HG03378 (cell line): ENCODE results near the gene KIAA1958.
"Not testable (repeated sequence)": the region's sequence is repeated elsewhere in the genome, so short reads cannot be mapped to it uniquely, and the experiment has no call there.

ENCODE experiments used
- ATAC-seq: cut with Tn5 transposase; IDR thresholded peaks from one replicate; pipeline ENCODE4 v1.9.1; 2021; ENCODE audit warnings: mild to moderate bottlenecking, moderate library complexity; ENCODE audit not compliant: unreplicated experiment

Gene KIAA1958

DNA sequence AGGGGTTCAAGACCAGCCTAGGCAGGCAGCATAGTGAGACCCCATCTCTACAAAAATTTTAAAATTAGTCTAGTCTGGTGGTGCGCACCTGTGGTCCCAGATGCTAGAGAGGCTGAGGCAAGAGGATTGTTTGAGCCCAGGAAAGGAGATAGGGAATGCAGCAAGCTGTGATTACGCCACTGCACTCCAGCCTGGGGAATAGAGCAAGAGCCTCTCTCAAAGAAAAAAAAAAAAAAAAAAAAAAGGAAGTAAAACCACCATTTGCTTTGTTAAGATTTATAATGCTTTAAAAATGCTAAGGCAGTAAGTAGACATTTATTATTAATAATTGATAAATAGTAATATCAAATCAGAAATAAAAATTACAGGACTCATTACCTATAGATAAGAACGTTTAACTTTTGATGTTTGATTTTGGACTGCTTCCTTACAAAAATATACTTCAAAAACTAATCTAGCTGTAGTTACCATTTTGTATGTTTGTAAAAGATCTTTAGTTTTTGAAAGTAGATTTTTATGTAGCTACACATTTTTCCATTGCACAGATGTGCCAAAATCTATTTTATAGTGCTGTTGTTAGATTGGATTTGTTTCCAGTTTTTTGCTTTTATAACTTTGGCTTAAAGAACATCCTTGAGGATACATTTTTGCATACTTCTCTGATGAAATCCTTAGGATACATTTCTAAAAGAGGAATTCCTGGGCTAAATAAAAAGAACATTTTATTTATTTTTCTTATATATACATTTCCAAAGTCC lies 144.9 kb downstream of the KIAA1958 start:
- ATAC-seq = no peak

DNA sequence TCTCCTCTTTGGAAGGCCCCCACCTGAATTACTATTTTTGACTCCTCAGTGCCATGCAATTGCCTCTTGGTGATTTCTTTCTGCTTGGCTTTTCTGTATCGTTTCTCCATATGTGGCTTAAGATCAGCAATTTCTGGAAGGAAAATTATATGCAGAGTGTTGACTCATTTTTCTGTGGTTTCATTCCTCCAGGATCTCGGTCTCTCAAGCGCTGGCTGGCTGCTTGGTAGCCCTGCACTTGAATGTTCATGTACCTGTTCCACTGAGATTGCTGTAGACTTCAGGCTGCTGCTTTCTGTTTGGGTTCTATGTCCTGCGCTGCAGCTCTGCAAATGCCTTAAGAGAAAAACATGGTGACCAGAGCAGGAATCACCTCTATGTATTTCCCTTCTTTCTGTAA lies 153.7 kb downstream of the KIAA1958 start:
- no peak for ATAC-seq

DNA sequence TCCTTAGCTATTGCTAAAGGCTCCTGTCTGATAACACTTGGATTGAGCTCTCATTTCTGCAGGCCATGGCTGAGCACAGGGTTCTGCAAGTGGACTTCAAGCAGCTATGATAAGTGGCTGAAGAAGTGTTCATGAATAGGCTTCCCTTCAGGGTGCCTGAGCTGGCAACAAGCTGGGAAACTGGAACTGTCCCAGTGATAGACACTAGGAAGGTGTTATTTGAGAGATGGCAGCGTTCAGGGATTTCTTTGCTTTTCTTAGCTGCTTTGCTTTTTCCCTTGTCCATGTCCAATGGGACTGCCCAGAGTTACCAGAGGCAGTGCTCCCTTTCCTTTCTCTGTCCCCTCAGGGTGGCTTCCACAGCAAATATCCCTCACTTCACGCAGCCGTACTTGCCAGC lies 155.5 kb downstream of the KIAA1958 start:
- ATAC-seq = no peak

DNA sequence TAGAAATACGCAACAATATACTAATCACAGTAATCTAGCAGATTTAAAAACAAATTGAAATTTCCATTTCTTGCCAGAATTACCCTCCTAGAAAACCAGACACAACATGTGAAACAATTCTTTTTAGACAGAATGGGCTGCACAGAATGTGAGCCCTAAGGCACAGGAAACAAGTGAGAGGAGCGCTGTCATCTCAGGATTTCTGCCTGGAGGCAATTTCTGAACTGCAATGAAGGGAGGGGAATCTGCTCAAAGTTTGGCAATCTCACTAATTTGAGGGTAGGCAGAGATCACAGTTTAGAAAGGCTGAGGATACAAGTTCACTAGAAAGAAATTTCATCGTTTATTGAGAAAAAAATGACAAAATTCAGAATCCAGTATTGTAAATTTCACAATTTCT lies 161.0 kb downstream of the KIAA1958 start:
- no peak for ATAC-seq

DNA sequence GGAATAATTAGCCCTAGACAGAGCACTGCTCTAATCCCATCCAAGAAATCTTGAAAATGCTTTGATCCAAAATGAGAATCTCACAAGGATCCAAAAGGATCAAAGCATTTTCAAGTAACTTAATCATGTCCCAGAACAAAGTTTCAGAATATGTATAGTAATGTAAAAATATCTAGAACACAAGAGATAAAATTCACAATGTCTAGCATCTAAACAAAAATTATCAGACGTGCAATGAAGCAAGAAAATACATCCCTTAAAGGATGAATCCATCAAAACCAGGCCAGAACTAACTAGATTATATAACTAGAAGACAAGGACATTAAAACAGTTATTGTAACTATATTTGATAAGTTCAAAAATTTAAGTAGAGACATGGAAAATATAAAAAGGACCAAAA lies 162.0 kb downstream of the KIAA1958 start:
- ATAC-seq = no peak

DNA sequence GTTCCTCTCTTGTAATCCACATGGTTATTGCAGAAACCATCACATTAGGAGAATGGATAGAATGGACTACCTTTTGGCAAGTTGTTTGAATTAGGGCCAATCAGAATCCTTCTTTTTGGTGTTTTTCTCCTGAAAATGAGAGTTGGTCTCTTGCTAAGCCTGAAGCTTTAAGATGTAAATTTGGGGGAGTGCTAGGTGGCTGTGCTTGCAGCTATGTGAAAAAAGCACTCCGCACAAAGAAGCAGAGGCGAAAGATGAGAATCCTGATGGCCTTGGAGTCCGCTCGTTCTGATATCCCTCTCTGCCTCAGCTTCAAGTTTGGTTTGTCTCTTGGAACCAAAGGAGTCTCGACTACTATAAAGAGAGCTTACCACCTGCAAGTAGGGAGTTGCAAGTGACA lies 167.7 kb downstream of the KIAA1958 start:
- ATAC-seq = no peak

DNA sequence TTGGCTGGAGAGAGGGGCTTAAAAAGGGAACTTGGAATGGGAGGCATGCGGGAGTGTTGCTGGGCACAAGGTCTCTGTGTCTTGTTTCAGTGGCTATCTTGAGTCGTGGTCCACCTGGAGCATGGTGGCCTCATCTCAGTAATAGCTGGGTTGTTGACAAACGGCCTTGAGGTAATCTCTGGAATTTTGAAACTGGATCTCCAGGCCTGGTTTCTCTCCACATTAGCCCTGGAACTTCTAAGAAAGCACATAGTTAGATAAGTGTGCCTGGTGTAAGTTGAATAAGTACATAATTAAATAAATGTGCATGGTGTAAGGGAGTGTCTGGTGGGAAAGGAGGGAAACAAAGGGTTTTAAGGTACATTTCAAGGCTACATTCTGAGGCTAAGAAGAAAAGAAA lies 169.0 kb downstream of the KIAA1958 start:
- ATAC-seq = no peak

DNA sequence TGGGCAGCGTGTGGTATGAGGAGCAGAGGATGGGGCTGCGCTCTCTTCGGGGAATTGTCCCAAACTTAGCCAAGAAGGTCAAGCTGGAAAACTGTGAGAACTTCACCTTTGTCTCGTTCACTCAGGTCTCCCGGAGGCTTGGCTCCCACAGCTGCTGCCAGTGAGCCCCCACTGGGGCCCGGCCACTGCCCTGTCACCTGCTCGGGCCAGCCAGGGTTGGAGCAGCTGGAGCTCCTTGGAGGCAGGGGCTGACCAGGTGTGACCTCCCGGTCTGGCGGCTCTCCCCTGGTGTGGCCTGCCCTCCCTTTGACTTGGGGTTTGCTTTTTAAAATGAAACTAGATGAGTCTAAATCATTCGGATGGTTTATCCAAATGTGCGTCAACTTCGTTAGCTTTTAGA lies 173.3 kb downstream of the KIAA1958 start:
- ATAC-seq = no peak

DNA sequence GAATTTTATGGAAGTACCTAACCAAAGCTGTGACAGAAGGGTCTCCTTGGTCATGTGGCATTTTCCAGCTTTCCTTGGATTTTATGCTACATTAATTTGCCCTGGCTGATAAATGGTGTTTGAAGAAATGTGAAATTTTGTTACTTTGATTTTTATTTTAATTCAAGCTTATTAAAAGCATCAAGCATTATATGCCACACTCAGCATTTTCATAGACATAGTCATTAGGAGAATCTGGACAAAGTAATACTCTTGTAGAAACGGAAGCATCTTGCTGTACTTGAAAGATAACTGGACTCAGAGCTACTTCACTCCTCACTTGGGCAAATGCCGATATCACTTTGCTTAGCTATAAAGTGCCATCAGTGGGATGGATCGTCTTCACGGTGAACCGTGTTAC lies 177.1 kb downstream of the KIAA1958 start:
- ATAC-seq = no peak

DNA sequence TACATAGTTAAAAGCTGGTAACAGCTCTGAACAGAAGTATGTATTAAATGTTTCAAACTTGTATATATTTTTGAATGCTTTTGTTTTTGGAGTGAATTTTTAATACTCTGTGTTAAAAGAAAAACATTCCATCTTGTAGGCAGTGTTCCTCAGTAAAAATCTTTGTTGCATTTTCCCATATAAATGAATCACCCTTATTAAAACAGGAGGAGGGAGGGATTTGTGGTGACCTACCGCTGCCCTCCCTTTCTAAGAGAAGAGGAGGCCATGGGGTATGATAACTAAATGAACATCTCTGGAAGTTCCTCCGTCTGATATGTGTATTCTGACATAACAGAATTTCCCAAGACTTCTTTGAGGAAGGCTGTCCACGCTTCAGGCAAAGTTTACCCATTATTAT lies 177.9 kb downstream of the KIAA1958 start:
- ATAC-seq = no peak

DNA sequence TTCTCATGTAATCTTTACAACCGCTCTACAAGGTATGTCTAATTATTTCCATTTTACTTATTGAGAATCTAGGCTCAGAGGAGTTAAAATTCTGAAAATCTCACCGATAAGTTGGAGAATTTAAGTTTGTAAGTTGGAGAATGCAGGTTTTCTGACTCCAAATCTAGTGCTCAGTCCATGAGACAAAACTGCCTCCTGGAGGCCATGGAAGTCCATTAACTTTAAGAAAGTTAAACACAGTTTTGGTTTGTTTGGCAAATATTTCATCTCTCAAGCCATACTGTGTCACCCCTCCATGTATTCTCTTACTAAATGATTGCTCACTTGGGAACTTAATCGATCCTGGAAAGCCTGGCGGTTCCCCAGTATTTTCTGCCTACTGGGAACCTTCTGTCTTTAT lies 178.7 kb downstream of the KIAA1958 start:
- no peak for ATAC-seq

DNA sequence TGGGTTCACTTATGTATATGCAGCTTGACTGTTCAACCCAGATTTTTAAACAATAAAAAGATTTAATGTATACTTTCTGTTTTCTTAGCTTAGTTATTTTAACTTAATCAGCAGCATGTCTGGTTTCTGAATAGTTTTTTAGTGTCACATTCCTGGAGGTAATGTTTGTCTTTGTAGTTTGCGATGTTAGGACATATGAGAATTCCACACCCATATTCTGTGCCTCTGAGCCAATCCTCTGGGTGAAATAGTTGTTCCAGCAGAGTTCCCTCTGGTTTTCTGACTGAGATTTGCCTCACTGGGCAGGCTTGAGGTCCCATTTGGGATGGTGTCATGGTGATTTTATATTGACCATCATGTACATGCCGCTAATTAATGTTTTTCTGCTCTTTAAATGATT lies 182.7 kb downstream of the KIAA1958 start:
- ATAC-seq = no peak

DNA sequence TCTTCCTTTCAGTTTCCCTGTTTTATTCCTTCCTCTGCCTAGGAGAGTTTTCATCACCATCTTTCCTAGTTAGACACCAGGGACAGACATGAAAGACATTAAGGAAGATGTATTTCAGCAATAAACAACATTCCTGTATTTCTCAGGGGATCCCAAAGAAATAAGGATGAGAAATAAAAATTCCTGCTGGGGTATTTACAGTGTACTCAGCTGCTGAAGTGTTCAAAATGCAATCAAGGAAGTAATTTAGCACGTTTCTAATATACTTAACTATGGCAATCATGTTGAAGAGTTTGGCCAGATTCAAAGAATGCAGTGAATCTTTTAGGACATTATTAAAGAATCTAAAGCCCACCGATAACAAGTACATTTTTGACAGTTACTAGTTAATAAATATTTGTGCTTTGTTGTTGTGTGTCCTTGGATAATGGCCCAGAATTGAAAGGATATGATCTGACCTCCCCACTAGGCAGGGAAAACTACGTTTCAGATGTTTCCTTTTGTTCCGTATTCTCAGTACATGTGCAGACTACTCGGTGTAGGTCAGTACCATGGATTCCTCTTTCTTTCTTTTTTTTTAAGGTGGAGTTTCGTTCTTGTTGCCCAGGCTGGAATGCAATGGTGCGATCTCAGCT lies 184.5 kb downstream of the KIAA1958 start:
- no peak for ATAC-seq

DNA sequence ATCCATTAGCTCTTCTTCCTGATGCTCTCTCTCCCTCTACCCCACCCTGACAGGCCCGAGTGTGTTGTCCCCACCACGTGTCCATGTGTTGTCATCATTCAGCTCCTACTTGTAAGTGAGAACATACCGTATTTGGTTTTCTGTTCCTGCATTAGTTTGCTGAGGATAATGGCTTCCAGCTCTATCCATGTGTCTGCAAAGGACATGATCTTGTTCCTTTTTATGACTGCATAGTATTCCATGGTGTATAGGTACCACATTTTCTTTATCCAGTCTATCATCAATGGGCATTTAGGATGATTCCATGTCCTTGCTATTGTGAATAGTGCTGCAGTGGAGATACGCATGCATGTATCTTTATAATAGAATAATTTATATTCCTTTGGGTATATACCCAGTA lies 186.6 kb downstream of the KIAA1958 start:
- not testable (repeated sequence) for ATAC-seq

DNA sequence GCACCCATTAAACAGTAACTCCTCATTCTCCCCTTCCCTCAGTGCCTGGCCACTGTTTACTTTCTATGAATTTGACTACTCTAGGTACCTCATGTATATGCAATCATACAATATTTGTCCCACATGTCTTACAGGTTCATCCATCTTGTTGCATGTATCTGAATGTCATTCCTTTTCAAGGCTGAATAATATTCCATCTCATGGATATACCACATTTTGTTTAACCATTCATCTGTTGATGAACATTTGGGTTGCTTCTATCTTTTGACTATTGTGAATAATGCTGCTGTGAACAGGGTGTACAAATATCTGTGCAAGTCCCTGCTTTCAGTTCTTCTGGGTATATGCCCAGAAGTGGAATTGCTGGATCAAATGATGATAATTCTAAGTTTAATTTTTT lies 190.4 kb downstream of the KIAA1958 start:
- no peak for ATAC-seq

DNA sequence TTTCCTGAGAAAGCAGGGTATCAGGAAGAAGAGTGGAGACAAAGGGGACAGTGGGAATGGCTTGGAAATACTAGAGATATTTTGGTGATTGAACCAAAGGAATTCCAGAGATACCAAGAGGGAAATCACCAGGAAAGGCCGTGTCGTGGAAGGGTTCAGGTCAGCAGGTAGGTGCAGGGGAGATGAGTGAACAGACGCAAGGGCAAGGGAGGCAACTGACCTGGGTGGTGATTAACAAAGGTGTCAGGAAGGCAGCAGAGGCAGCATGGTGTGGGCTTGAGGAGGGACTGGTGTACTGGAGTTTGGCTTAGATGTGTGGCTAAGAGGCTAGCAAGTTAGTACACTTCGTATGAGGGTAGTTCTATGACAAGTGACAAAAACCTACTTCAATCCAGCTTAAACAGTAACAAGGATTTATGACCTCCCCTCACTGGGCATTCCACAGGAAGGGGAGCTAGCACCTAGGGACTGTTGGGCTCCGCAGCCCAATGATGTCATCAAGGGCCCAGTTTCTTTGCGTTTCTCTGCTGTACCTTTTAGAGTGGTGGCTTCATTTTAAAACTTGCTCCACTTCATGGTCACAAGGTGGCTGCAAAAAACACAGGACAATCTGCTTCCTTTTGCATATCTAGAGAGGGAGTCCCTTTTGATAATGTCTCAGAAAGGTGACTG lies 194.2 kb downstream of the KIAA1958 start:
- ATAC-seq = no peak

DNA sequence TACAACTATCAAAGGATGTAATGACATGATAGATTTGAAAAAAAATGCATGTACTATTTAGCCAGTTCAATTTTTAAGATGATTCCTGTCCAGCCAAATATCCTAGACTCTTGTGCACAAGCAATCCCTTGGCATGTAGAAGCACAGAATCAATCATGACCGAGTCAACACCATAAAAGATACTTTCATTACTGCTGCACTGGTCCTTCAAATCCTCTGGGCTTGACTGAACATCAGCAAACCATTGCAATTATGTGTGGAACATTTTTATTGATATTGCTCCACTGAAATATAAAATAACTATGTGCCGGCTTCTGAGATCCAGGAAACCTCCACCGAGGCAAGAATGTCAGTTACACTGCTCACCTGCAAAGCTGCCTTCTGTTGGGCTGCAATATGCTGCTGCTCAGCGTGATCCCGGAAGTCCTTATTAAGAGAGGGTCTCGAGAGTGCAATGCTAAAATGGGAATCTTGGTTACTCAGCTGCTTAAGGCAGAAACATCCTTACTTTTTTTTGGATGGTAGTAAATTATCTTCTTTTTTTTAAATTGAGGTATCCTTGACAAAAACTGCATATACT lies 202.6 kb downstream of the KIAA1958 start:
- no peak for ATAC-seq

DNA sequence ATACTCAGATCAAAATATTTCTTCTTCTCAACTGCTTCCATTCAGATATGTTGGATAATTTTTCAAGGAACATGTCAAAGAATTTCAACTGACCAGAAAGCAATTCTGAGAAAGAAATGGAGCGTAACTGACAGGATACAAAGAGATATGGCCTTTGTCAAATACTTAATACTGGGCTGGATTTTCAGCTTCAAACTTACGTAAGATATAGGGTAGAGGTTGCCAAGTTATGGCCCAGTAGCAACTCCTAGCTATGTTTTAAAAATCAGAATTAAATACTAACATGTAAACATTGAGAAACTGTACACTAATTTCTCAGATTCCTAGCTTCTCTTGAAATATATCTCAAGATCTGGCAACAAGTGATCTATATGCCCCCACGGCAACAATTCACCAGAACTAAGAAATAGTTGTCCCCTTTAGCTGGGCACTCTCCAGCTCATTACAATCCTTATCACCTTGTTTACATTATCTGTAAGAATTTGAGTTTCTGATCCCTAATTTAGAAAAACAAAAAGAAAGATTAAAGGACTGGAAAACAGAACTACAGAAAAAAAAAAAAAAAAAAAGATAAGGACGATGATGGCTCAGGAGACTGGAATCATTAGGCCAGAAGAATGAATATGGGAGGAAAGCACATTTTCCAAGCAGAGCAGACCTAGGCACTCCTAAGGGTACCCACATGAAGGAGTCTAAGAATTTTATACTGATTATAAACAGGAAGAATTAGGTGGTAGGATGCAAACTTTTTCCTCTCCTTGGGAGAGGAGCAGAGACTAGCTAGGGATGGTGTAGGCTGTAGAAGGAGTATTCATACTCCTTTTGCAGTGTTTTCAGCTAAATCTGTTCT lies 208.3 kb downstream of the KIAA1958 start:
- no peak for ATAC-seq

DNA sequence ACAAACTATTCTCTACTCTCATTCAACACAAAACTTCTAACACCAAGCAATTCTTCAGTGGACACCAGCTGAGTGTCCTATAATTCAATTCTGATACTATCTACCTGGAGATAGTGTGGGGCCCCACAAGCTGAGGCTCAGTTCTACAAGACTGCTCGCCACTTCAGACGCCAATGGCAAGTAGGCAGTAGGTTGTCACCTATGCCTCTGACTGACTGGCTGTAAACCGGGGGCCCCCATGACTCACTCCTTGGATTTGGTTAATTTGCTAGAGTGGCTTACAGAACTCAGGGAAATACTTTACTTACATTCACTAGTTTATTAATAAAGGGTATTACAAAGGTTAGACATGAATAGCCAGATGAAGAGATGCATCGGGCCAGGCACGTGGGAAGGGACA lies 209.8 kb downstream of the KIAA1958 start:
- no peak for ATAC-seq

DNA sequence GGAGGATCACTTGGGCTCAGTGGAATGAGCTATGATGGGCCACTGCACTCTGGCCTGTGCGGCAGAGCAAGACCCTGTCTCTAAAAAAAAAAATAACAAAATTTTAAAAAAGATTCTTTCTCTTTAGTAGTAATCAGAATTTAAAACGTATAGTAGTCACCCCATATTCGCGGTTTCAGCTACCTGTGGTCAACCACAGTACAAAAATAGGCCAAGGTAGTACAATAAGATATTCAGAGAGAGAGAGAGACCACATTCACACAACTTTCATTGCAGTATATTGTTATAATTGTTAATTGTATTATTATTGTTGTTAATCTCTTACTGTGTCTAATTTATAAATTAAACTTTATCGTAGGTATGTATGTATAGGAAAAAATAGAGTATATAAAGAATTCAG lies 212.6 kb downstream of the KIAA1958 start:
- ATAC-seq = no peak

DNA sequence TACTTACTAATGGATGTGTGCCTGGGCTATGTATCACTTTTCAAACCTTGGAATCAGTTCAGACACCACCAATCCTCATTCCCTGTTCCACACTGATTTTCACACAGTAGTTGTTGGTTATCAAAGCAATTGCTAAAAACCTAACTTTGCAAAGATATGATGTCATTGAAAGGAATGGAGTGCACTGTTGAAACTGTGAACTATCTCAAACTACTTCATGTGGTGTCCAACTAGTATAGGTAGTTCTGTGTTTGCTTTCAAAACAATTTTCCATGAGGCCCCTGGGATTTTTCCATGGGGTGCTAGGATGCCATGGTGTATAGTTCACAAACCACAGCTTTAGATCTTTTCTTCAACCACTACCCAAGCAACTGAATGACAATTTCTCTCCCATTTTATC lies 213.5 kb downstream of the KIAA1958 start:
- no peak for ATAC-seq
